GM18873 (cell line): Measurements from ENCODE around the gene FBXL19.

Source experiments
- ATAC-seq: cut with Tn5 transposase; IDR thresholded peaks from one replicate; pipeline ENCODE4 v1.9.1; 2021; ENCODE audit warnings: mild to moderate bottlenecking, moderate library complexity, moderate number of reproducible peaks; ENCODE audit not compliant: unreplicated experiment, low FRiP score

Gene FBXL19

DNA sequence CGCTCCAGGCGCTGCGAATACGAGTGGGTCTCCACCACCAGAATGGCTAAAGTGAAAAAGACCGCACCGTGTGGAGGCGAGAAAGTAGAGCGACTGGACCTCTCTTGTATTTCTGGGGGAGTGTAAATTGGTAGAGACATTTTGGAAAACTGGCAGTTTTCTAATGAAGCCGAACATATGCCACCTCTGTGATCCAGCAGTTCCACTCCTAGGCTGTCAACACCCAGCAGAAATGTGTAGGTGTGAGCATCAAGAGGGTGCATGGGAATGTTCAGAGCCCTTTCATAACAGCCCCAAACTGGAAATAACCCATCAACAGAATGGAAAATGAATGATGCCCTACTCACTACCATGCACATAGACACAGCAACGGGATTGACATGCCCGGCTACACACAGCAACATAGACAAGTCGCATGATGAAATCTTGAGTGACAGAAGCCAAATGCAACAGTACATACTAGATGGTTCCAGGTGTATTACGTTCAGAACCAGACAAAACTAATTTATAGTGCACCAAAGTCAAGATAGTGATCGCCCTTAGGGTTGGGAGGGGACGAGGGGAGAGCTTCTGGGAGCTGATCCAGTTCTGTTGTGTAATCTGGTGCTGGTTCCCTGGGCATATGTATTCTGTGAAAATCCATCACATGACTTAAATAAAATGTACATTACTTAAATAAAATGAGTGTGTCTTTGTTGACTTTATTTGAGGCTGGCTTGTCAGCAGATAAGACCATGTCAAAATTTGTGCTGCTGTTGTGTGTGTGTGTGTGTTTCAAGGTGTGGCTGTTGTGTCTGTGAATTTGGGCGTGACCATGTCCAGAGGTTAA is 28.6 kb upstream of the FBXL19 start:
- no peak for ATAC-seq

DNA sequence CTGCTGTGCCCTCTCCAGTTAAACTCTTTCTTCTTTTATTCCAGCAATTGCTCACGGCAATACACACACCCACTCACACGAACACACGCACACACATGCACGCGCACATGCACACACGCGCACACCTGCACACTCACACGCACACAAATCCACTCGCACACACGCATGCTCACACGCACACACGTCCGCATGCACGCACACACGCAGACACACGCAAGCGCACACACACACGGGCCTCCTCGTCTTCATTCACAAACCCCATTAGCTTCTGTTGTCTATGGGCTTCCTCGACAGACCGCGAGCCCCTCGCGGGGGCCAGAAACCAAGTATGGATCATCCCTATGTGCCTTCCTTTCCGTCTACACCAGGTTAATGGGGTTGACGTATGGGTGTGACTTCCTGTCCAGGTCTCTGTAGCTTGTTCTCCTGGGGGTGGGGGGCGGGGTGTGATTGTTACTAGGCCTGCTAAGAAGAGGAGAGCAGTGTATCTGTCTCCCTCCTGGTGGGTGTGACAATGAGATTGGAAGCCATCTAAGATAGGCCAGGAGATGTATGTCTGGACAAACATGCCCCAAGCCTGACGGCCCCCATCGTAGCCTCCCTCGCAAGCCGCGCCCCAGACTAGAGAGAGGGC is 27.6 kb upstream of the FBXL19 start:
- no peak for ATAC-seq

DNA sequence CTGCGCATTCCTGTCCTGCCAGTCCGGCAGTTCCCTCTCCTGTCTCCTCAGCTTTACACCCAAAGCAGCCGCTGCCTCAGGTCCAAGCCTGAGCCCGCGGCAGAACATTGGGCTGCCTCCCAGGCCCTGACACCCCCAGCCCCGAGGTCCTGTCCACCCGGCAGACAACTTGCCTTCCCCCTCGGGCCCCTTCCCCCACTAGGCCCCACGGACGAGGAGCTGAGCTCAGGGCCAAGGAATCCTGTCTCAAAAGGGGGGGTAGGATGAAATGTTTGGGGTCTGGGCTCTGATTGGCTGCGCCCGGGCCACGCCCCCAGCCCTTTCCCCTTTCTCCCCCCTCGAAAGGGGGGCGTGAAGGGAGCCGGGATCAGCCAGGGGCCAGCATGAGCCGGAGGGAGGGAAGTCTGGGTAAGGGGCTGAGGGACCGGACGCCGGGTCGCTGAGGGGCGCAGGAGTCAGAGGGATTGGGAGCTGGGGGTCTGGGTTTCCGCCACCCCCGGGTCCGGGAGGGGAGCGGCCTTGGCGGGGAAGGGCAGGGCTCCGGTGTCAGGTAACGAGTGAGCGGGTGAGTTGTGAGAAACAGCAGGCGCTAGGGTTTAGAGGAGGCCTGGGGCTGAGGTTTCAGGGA is 27.0 kb upstream of the FBXL19 start, which contains the start of gene CTF1:
CTF1 (plus strand) TSS at position 354 of the 628 bp plus-strand sequence; CDS start at position 384, 30 bp downstream.
- no peak for ATAC-seq

DNA sequence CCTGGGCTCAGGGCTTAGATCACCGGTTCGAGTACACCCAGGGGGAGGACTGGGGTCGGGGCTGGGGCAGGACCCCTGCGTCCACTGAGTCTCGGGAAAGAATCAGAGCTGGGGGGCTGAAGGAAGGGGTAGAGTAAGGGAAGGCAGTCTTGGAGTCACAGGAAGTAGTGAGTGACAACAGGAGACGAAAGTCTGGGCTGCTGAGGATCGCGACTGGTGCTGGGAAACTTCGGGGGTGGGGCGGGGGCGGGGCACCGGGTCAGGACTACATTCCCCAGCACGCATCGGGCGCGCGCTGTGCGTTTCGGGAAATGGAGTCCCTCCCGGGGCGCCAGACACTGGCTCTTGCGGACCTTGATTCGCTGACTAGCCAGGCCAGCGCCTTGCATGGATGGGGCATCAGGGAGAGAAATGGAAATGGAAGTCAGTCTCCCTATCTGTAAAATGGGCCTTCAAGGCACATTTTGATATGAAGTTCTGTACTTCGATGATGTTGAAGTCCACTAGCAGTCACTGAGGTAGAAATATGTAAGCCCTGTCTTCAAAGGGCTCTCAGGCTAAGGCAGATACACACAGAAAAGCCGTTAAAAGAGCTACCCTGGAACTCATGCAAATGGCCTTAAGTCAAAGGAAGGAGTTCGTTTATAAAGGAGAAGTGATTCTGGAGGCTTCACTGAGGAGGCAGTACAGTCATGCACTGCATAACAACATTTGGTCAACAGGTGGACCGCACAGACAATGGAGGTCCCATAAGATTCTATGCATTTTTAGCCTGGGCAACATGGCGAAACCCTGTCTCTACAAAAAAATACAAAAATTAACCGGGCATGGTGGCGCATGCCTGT is 26.3 kb upstream of the FBXL19 start:
- ATAC-seq: no peak

DNA sequence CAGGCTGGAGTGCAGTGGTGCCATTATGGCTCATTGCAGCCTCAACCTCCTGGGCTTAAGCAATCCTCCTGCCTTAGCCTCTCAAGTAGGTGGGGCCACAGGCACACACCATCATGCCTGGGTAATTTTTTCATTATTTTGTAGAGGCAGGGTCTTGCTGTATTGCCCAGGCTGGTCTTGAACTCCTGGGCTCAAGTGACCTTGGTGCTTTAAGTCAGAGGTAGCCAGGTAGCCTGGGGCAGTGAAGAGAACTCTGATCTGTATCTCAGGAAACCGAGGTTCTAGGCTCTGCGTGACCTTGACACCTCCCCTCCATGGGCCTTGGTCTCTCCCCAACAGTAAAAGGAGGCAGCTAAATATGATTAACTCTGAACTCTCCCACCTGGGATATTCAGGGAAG is 23.6 kb upstream of the FBXL19 start:
- ATAC-seq: no peak

DNA sequence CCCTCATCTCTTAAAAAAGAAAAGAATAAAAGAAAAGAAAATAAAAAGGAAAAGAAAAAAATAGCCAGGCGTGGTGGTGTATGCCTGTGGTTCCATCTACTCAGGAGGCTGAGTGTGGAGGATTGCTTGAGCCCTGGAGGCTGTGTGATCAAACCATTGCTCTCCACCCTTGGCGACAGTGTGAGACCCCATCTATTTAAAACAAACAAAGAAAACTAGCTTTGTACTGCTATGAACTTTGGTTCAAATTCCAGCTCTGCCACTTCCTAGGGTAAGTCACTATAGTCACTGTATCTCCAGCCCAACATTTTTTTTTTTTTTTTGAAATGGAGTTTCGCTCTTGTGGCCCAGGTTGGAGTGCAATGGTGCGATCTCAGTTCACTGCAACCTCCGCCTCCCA is 22.8 kb upstream of the FBXL19 start:
- no peak for ATAC-seq

DNA sequence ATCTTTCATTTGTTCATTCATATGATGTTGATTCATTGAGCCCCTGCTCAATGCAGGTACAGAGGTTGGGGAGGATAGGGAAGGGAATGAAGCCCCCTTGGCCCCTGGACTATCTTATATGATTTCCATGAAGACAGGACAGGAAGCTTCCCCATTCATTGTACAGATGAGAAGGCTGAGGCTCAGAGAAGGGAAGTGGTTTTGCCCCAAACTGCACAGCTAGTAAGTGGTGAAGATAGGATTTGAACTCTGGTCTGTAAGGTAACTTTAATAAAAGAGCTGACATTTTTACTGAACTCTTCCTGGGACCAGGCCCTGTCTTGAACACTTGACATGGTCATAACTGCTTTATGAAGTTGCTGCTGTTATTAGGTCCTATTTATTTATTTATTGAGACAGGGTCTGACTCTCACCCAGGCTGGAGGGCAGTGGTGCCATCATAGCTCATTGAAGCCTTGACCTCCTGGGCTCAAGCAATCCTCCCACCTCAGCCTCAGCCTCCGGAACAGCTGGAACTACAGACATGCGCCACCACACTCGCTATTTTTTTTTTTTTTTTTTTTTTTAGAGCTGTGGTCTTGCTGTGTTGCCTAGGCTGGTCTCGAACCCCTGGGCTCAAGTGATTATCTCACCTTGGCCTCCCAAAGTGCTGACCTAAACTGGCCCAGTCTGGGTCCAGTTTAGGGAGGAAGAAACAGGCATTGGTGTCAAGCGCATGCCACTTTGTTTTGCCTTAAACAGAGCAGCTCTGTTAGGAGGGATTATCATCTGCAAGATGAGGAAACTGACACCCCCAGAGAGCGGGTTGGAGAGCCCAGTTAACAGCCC is 22.0 kb upstream of the FBXL19 start:
- no peak for ATAC-seq

DNA sequence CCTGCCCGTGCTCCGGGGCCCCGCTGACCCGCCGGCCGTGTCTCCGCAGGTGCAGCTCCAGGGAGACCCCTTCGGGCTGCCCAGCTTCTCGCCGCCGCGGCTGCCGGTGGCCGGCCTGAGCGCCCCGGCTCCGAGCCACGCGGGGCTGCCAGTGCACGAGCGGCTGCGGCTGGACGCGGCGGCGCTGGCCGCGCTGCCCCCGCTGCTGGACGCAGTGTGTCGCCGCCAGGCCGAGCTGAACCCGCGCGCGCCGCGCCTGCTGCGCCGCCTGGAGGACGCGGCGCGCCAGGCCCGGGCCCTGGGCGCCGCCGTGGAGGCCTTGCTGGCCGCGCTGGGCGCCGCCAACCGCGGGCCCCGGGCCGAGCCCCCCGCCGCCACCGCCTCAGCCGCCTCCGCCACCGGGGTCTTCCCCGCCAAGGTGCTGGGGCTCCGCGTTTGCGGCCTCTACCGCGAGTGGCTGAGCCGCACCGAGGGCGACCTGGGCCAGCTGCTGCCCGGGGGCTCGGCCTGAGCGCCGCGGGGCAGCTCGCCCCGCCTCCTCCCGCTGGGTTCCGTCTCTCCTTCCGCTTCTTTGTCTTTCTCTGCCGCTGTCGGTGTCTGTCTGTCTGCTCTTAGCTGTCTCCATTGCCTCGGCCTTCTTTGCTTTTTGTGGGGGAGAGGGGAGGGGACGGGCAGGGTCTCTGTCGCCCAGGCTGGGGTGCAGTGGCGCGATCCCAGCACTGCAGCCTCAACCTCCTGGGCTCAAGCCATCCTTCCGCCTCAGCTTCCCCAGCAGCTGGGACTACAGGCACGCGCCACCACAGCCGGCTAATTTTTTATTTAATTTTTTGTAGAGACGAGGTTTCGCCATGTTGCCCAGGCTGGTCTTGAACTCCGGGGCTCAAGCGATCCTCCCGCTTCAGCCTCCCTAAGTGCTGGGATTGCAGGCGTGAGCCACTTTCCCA is 21.1 kb upstream of the FBXL19 start:
- no peak for ATAC-seq

DNA sequence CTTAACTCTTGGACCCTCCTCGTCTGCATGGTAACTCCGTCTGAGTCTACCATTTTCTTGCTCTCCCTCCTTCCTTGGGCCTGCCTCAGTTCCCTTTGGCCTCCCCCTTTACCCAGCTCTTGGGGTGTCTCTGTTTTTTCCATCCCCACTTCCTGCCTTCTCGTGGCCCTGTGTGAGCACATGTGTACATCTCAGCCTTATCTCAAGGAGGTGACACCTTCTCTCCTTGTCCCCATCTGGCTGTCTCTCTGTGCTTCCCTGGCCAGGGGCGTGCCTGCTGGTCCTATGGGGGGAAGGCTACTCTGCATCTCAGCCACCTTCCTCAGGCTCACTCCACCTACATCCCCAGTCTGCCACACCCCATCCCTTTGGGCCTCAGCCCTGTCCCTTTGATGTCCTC is 20.4 kb upstream of the FBXL19 start:
- no peak for ATAC-seq

DNA sequence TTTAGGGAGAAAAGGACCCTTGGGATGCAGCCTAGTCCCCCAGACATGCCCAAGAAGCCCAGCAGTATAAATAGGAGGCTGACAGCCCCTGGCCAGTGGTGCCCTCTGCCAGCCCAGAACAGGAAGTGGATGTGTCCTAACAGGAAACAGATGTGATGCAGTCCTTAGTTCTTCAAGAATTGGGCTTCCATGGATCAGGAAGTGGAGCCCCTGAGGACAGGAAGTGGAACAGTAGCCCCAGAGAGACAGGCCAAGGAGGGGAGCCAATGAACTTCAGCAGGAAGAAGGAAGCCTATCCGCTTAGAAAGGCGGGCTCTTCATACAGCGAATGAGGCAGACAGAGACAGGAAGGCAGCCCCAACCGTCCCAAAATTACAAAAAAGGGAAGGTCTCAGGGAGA is 19.8 kb upstream of the FBXL19 start:
- ATAC-seq: no peak

DNA sequence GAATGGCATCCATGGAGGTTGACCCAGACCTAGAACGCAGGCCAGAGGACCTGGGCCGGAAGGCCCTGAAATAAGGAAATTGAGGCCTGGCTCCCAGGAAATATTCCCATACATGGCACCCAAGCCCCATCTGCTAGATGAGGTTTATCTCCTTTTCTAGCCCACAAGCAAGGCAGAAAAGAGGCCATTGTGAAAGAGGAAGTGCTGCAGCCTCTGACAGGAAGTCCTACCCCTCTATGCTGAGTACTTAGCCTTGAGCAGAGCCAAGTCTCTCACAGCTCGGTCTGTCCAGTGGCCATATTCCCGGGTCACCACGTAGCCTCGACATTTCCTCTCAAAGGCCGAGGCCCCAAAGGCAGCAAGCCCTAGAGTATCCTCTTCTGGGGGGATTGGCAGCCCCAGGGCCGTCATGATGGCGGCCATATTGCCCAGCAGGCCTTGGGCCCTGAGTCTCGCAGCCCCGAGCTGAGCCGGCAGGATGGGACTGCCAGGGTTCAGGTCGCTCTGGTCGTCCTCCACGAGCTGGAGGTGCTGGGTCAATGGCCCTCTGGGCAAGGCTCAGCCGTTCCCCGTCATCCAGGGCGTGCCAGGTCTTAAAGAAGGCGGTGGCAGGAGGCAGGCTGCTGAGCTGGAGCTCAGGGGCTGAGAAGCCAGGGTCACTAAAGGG is 19.1 kb upstream of the FBXL19 start:
- no peak for ATAC-seq

DNA sequence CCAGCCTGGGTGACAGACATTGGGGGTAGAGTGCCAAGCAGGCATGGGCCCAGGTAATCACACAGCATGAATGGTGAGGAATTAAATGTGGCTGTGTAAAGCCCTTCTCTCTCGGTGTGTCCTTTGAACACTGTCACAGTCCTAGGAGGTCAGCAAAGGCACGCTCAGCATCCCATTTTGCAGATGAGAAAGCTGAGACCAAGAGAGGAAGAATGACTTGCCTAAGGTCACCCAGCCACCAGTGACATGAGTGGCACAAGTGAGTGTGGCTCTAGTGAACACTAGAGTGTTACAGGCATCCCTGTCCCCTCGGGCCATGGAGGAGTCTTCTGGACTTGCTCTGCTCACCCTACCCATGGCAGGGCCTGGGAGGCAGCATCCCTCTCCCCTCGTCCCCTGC is 16.3 kb upstream of the FBXL19 start:
- ATAC-seq: no peak

DNA sequence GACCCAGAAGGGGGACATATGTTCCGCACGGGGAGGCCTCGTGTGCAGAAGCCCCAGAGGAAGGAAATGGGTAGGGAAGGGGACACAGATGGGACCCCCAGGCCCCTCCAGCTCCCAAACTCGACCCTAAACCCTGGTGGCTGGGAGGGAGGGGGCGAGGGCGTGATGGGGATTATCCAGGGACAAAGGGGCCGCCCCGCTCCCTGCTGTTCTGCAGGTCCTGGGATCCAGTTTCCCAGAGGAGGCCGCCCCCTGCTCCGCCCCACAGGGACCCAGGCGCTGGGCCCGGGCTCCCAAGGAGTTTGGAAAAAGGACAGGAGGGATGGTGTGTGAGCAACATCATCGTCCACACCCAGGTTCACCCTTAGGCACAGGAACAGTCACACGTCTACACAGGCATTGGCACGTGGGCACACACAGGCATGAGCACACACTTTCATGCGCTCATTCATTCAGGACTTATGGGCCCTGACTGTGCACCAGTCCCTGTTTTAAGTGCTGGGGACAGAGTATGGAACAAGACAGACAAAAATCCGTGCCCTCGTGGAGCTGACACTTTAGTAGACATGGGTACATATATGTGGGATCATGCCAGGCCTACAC is 12.8 kb upstream of the FBXL19 start:
- no peak for ATAC-seq

DNA sequence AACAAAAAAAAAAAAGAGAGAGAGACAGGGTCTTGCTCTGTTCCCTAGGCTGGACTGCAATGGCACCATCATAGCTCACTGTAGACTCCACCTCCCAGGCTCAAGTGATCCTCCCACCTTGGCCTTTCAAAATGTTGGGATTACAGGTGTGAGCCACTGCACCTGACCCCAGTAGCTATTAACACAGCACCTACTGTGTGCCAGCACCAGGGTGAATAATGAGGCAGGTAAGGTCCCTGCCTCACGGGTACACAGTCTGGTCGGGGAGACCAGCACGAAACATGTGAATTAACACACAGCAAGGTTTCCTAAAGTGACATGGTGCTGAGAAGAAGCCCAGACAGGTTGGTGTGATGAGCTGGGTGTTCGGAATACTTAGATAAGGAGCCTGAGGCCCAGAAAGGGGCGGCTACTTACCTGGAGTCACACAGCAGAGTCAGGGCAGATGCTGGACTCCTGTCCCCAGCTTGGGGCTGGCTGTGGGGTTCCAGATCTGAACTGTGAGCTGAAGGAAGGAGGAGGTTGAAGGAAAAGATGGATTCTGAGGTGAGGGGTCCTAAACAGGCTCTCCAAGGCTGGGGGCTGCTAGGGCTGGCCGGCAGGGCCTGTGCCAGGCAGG is 10.5 kb upstream of the FBXL19 start:
- ATAC-seq: no peak

DNA sequence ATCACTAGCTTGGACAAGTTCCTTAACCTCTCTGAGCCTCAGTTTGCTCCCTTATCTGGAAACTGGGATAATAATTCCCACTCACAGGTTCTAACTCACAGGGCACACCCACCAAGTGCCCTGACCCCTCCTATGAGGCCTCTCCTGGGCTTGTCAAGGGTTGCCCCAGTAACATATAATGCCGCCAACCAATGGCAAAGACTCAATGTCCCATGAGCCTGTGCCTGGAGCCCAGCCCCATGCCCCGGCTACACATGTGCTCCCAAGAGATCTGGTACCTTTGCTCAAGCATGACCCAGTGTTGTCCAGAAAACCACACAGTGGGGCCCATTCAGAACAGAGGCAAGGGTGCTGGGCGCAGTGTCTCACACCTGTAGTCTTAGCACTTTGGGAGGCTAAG is 8.5 kb upstream of the FBXL19 start:
- no peak for ATAC-seq

DNA sequence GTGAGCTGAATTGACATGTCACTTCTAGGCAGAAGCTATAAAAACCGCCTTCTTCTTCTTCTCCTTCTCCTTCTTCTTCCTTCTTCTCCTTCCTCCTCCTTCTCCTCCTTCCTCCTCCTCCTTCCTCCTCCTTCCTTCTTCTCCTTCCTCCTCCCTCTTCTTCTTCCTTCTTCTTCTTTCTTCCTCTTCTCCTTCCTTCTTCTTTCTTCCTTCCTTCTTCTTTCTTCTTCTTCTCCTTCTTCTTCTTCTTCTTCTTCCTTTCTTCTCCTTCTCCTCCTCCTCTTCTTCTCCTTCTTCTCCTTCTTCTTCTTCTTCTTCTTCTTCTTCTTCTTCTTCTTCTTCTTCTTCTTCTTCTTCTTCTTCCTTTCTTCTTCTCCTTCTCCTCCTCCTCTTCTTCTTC is 4.8 kb upstream of the FBXL19 start:
- no peak for ATAC-seq

DNA sequence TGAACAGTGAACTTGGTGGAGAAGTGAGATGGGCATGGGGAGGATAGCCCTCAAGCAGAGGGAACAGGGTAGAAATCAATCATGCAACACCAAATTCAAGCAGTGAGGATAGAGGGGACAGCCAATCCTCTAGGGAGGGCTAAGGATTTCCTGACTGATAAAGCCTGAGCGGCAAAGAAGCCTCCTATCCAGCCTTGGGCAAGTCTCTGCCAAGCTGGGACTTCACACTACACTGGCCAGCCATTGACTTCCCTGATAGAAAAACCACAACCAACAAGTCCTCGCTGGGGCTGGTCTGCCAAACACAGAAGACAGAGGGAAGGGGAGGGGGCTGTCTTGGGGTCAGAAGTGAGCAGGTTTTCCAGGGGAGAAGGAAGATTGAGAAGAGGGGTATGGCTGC is 2.5 kb upstream of the FBXL19 start:
- ATAC-seq: no peak

DNA sequence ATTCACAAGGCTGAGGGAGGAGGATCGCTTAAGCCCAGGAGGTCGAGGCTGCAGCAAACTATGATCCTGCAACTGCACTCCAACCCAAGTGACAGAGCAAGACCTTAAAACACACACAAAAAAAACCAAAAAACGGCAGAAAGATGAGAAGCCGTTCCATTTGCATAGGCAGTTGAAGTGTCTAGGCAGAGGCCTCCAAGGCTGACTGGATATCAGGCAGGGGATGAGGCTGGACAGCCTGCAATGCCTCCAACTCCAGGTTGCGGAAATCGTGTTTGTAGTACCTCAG is 2.0 kb upstream of the FBXL19 start:
- no peak for ATAC-seq
